Measurements from ENCODE around the gene RHOV.

DNA sequence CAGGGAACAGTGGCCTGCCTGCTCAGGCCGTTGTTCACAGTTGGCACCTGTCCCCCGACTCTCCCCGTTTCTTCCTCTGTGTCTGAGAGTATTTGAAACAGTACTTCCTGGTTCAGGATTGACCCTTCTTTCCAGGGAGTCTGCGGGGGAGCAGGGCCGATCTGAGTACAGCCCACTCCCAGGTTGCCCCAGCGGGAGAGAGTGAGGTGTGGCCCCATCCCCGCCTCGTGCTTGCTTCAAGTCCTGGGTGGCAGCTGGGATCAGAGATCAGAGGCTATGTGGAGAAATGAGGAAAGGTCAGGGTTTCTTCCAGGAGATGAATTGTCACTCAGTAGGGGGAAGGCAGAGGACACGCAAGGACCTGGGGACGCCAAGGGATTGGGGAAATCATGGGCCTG, 48.6 kb upstream of the RHOV start:
- TF ChIP-seq, protein P1, sequence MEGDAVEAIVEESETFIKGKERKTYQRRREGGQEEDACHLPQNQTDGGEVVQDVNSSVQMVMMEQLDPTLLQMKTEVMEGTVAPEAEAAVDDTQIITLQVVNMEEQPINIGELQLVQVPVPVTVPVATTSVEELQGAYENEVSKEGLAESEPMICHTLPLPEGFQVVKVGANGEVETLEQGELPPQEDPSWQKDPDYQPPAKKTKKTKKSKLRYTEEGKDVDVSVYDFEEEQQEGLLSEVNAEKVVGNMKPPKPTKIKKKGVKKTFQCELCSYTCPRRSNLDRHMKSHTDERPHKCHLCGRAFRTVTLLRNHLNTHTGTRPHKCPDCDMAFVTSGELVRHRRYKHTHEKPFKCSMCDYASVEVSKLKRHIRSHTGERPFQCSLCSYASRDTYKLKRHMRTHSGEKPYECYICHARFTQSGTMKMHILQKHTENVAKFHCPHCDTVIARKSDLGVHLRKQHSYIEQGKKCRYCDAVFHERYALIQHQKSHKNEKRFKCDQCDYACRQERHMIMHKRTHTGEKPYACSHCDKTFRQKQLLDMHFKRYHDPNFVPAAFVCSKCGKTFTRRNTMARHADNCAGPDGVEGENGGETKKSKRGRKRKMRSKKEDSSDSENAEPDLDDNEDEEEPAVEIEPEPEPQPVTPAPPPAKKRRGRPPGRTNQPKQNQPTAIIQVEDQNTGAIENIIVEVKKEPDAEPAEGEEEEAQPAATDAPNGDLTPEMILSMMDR (IDR thresholded peaks at IDR 0.05; ENCODE audit: insufficient read depth, low read depth, low read length) = no peak
- TF ChIP-seq EZH2 (IDR thresholded peaks at IDR 0.05; ENCODE audit: insufficient read depth, low read length) = no peak

Measured in astrocyte (in vitro differentiated cells and primary cell).